Measurements from ENCODE around the gene KLHL3.
A peak's percentile ranks its signal among the peaks of the same experiment; 100 is the strongest.

KLHL3 gene

GRCh38 chr5:137631453-137631852 lies 104.4 kb downstream of the KLHL3 start:
- no peak for DNase-seq (ENCODE audit: low spot score)

- no peak for DNase-seq (ENCODE audit: low spot score)
Observed at GRCh38 chr5:137630972-137631370, 104.9 kb downstream of the KLHL3 start.

GRCh38 chr5:137630216-137630971 lies 105.5 kb downstream of the KLHL3 start:
- DNase-seq (ENCODE audit: low spot score), result no peak

GRCh38 chr5:137629646-137630045 lies 106.2 kb downstream of the KLHL3 start:
- DNase-seq (ENCODE audit: low spot score), result peak; percentile 49

GRCh38 chr5:137627706-137628105 lies 108.2 kb downstream of the KLHL3 start:
- DNase-seq (ENCODE audit: low spot score), result no peak

GRCh38 chr5:137627293-137627692 lies 108.6 kb downstream of the KLHL3 start:
- DNase-seq (ENCODE audit: low spot score), result no peak

- DNase-seq (ENCODE audit: low spot score), result no peak
Observed at GRCh38 chr5:137624786-137625349, 111.0 kb downstream of the KLHL3 start.

- DNase-seq (ENCODE audit: low spot score), result no peak
Observed at GRCh38 chr5:137622850-137623249, 113.0 kb downstream of the KLHL3 start.

- no peak for DNase-seq (ENCODE audit: low spot score)
Observed at GRCh38 chr5:137621861-137622823, 113.7 kb downstream of the KLHL3 start.

GRCh38 chr5:137621306-137621705 lies 114.6 kb downstream of the KLHL3 start:
- DNase-seq (ENCODE audit: low spot score), result no peak

- DNase-seq (ENCODE audit: low spot score), result no peak
Observed at GRCh38 chr5:137619191-137619870, 116.6 kb downstream of the KLHL3 start.

GRCh38 chr5:137618476-137618875 lies 117.4 kb downstream of the KLHL3 start:
- DNase-seq (ENCODE audit: low spot score), result no peak

- no peak for DNase-seq (ENCODE audit: low spot score)
Observed at GRCh38 chr5:137617528-137618205, 118.2 kb downstream of the KLHL3 start.

- DNase-seq (ENCODE audit: low spot score), result no peak
Observed at GRCh38 chr5:137616046-137616445, 119.8 kb downstream of the KLHL3 start.

GRCh38 chr5:137615171-137615775 lies 120.6 kb downstream of the KLHL3 start:
- DNase-seq (ENCODE audit: low spot score), result no peak

GRCh38 chr5:137613554-137614265 lies 122.2 kb downstream of the KLHL3 start:
- no peak for DNase-seq (ENCODE audit: low spot score)

GRCh38 chr5:137612576-137612975 lies 123.3 kb downstream of the KLHL3 start:
- DNase-seq (ENCODE audit: low spot score), result no peak

- DNase-seq (ENCODE audit: low spot score), result no peak
Observed at GRCh38 chr5:137611794-137612435, 124.0 kb downstream of the KLHL3 start.

GRCh38 chr5:137611011-137611580 lies 124.8 kb downstream of the KLHL3 start:
- DNase-seq (ENCODE audit: low spot score), result no peak

GRCh38 chr5:137610598-137610997 lies 125.3 kb downstream of the KLHL3 start:
- DNase-seq (ENCODE audit: low spot score), result no peak

All from activated CD4-positive, alpha-beta T cell treated with anti-CD3 and anti-CD28 coated beads, Interleukin-2, Interleukin-4, amounts not matched to agents 100 ng/mL and 50 ng/mL, durations not matched to agents 16 hours and 8 hours (primary cell).